ENCODE measurements around the gene SLC20A1. TPM values are rescaled to one million over a fixed set of nuclear protein-coding genes. Genes with fewer than 3 reads are reported as not detected.

The SLC20A1 gene
- 27.4 and 82.2 TPM in 2 replicates for total RNA-seq (ENCODE audit: low replicate concordance)

GRCh38 chr2:112645310-112646101, at the start of gene SLC20A1:
SLC20A1 (plus strand) TSS chr2:112645939; CDS start chr2:112646829, 890 bp downstream.

Other genes with a start within 250 kb of the SLC20A1 start
- gene RGPD8, start 212.3 kb upstream of the SLC20A1 start, total RNA-seq (ENCODE audit: low replicate concordance) = 4.8 and 20.5 TPM in 2 replicates
- gene TTL, start 163.8 kb upstream of the SLC20A1 start, total RNA-seq (ENCODE audit: low replicate concordance) = 26.8 and 28.0 TPM in 2 replicates
- 11.9 and 13.5 TPM in 2 replicates for gene POLR1B, start 103.5 kb upstream of the SLC20A1 start, total RNA-seq (ENCODE audit: low replicate concordance)
- 13.2 and 21.2 TPM in 2 replicates for gene CHCHD5, start 61.3 kb upstream of the SLC20A1 start, total RNA-seq (ENCODE audit: low replicate concordance)
- gene NT5DC4, start 75.1 kb downstream of the SLC20A1 start, total RNA-seq (ENCODE audit: low replicate concordance) = not detected in 2 replicates
- gene CKAP2L, start 118.7 kb downstream of the SLC20A1 start, total RNA-seq (ENCODE audit: low replicate concordance) = 0.94 and 2.1 TPM in 2 replicates
- 4.1 TPM in 1 of 2 replicates, not detected in the other for gene IL1A, start 138.6 kb downstream of the SLC20A1 start, total RNA-seq (ENCODE audit: low replicate concordance)
- gene IL1B, start 190.8 kb downstream of the SLC20A1 start, total RNA-seq (ENCODE audit: low replicate concordance) = 0.82 and 60.4 TPM in 2 replicates

All from smooth muscle cell of the coronary artery (primary cell).